Esophagus muscularis mucosa (tissue), 3 donors: ENCODE measurements around the gene ZNF526.

Source experiments
- CTCF ChIP-seq, 3 experiments: fragments of 200-600 bp in 2 of 3; fragments of 450-650 bp in 1 of 3; sonication (generic) in 2 of 3; IDR thresholded peaks; one replicate each; pipeline ENCODE4 v1.5.1; 2017 to 2019; ENCODE audit warnings: antibody characterized with exemption in 3 of 3, mild to moderate bottlenecking in 2 of 3, moderate library complexity in 1 of 3
- POLR2A ChIP-seq: fragments of 450-650 bp; IDR thresholded peaks from one replicate; pipeline ENCODE4 v1.6.1; 2017; ENCODE audit warnings: antibody characterized with exemption, moderate library complexity, mild to moderate bottlenecking, low read depth
- POLR2AphosphoS5 ChIP-seq, 2 donors: sonication (generic); formaldehyde crosslinking; IDR thresholded peaks; one replicate each; pipeline ENCODE4 v1.6.1; 2017; ENCODE audit warnings: antibody characterized with exemption in 2 of 2

GRCh38 chr19:42275517-42275916 lies 55.4 kb downstream of the ZNF526 start:
- TF ChIP-seq CTCF (IDR thresholded peaks at IDR 0.05), result no peak
- no peak for TF ChIP-seq POLR2A
- no peak for TF ChIP-seq POLR2AphosphoS5 (IDR thresholded peaks at IDR 0.05)
